Stimulated activated CD8-positive, alpha-beta memory T cell treated with anti-CD3 and anti-CD28 coated beads, Interleukin-4, amount 100 ng/mL, for 24 hours (primary cell): ENCODE measurements around the gene TRAP1.
A peak's percentile ranks its signal among the peaks of the same experiment; 100 is the strongest.
"Not testable (repeated sequence)": the region's sequence is repeated elsewhere in the genome, so short reads cannot be mapped to it uniquely, and the experiment has no call there.

Source experiments
- DNase-seq: peaks from one replicate; pipeline ENCODE4 v3.0.0-alpha.2; 2020; ENCODE audit warnings: low read depth

Gene TRAP1

DNA sequence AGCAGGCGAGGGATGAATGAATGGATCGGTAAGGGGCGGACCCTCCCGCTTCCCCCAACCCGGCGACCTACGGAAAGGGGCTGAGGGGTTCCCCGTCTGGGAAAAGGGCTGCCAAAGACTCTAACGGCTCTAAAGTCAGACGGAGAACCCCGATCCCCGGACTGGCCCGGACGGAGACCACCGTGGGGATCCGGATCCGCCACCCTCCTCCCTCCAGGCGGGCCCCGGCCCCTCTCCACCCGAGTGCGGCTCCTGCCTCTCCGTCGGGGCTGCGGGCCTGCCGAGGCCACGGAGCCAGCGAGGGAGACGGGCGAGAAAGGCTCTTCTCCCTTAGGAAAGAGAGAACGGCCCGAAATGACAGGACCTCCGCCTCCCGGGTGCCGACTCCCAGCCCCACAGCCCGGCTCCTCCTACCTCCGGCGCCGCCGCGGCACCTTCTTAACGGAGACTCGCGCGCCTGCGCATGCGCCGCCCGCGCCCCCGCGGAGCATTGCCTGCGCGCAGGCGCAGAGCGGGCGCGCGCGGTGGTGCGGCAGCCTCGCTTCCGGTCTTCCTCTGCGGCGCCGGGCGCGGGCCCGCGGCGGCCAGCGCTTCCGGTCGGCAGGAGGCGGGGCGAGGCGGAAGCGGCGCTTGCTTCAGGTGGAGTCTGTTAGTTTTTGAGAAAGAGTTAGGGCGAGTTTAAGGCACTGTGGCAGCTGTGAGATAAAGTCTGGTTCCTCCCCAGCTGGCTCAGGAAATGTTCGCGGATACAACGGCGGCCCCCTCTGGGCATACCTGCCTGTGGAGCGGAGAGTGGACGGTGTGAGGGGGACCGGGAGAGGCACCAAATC is 106.0 kb downstream of the TRAP1 start, which contains the start of gene SLX4:
Gene SLX4, minus strand, starts transcription at position 461 of the 830 bp plus-strand sequence. CDS start 2,642 bp downstream, outside the sequence.
- DNase-seq: peak; percentile 85

DNA sequence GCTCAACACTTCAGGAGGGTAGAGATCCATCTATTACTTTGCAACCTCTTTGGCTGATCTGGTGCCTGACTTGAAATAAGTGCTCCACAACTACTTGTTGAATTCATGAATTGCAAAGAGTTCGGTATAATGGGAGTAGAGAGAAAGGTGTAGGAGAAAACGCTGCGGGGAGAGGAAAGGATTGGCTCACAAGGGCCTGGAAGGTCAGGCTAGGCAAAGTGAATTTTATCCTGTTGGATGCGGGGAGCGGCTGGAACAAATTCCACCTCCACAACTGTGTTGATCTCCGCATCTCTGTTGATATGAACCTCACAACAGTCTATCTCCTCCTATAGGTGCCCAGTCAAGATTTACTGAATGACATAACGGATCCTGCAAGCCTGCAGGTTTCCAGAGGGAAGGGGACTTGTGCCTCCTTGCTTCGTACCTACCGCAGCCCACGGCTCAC is 106.6 kb downstream of the TRAP1 start:
- no peak for DNase-seq

DNA sequence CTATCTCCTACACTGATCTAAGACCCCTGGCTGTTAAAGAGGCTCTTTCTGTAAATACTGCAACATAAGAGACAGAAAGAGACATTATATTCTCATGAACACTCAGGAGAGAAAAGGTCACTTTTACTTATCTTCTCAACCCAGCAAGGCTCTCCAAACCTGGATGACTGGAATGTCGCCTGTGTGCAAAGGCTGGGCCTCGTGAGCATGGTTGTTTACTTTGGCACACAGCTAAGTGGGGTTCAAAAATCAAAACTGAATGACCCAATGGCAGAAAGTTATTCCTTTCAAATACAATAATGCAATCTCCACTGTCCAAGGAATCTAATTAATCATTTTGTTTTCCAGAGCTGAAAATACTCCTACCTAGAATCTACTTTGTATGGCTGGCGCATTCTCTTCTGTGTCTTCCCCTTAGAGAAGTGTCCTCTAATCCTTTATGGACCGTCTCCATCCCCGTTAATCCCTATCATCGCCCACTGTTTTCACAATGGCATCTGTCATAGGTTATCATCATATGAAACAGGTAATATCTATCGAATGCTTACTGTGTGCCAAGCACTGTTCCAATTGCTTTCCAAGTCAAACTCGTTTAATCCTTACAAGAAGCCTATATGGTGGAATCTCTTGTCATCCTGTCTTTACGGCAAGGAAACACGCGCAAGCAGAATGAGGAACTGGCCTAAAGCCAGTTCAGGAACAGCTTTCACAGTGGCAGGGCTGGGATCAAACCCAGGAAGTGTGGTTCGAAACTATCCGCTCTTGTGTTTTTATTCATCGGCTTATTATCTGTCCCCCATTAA is 107.2 kb downstream of the TRAP1 start:
- DNase-seq: no peak

DNA sequence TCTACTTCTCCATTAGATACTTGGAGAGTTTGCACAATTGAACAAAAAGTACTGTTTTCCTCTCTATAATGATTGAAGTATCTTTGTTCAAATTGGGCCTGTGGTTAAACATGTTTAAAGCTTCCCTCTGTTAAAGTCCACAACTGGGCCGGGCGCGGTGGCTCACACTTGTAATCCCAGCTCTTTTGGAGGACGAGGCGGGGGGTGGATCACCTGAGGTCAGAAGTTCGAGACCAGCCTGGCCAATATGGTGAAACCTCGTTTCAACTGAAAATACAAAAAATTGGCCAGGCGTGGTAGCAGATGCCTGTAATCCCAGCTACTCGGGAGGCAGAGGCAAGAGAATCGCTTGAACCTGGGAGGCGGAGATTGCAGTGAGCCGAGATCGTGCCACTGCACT is 108.3 kb downstream of the TRAP1 start:
- not testable (repeated sequence) for DNase-seq

DNA sequence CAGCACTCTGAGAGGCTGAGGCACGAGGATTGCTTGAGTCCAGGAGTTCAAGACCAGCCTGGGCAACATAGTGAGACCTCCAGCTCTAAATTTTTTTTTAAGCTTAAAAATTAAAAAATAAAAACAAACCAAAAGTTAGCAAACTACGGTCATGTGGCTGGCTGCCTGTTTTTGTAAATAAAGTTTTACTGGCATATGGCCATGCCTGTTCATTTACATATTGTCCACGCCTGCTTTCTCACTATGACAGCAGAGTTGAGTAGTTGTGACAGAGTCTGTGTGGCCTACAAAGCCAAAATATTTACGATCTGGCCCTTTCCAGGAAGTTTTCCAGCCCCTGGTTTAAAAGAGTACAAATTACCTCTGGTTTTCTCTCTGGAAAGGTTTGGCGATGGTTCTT is 109.3 kb downstream of the TRAP1 start:
- no peak for DNase-seq
